Neuron (in vitro differentiated cells): ENCODE data around the gene COL20A1.
"Not testable (repeated sequence)": the region's sequence is repeated elsewhere in the genome, so short reads cannot be mapped to it uniquely, and the experiment has no call there.

Source experiments
- H2AFZ ChIP-seq: one replicate; pipeline ENCODE4 v1.6.1; 2013; ENCODE audit warnings: low read depth, mild to moderate bottlenecking, inconsistent platforms, low read length, moderate library complexity
- H3K27me3 ChIP-seq: one replicate; pipeline ENCODE4 v1.6.1; 2013; ENCODE audit warnings: low read length; ENCODE audit not compliant: insufficient read depth
- H3K36me3 ChIP-seq: one replicate; pipeline ENCODE4 v1.6.1; 2013; ENCODE audit warnings: low read length; ENCODE audit not compliant: insufficient read depth
- H3K4me1 ChIP-seq: one replicate; pipeline ENCODE4 v1.6.1; 2013; ENCODE audit warnings: low read length; ENCODE audit not compliant: insufficient read depth
- H3K4me3 ChIP-seq: 2 replicates; pipeline ENCODE4 v1.5.1; 2013; ENCODE audit warnings: mild to moderate bottlenecking, low read length, moderate library complexity
- H3K9me3 ChIP-seq: one replicate; pipeline ENCODE4 v1.6.1; 2013; ENCODE audit warnings: low read length

The COL20A1 gene

DNA sequence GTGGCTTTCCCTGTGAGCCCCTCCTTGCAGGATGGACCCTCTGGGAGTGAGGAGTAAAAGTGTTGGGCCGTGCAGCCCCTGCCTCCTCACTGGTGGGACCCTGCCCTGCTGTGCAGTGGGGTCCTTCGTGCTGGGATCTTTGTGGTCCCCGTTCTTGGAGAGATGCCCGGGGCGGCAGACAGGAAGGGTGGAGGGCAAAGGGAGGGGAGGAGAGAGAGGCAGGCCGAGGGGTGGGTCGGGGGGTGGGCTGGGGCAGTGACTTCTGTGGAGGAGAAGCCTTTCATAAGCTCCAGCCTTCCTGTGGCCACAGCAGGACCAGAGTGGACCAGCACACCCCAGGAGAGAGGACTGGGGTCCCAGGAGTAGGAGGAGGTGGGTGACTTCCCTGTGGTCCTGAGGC lies at the start of gene COL20A1:
COL20A1 (plus strand) TSS at position 283 of the 400 bp plus-strand sequence. CDS start 1,922 bp downstream, outside the sequence.
- peaks cover 13% of the 10 kb centered on the region for H3K36me3 ChIP-seq
- no peak within 1 kb of the TSS for H3K4me3 ChIP-seq
- peaks cover 21% of the 10 kb centered on the region for H3K4me1 ChIP-seq
- no peaks in the 10 kb centered on the region for H3K9me3 ChIP-seq
- no peak within 1 kb of the TSS for H2AFZ ChIP-seq
- no peaks in the 10 kb centered on the region for H3K27me3 ChIP-seq

- Histone ChIP-seq H2AFZ (no peak overlapping the region), H3K4me3 (no peak overlapping the region)
These were observed 49.3 kb upstream of the COL20A1 start for GRCh38 chr20:63243604-63244247.

DNA sequence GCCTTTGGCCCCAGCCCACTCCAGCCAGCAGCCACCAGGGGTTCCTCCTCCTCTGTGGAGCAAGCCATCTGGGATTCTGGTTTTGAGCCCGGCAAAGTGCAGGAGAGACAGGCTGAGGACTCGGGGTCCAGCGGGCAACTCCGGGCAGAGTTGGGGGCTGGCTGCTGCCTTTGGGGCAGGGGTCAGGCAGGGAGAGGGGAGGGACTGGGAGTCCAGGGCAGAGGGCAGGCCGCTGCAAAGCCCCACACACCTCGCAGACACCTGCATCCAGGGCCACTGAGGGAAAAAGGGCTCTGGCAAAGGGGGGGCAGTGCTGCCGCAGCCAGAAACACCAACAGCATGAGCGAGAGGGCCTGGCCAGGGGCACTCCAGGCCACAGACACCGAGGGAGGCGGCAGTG lies 48.5 kb upstream of the COL20A1 start:
- no peaks in the 10 kb centered on the region for H3K27me3 ChIP-seq
- no peaks in the 10 kb centered on the region for H3K4me1 ChIP-seq
- H2AFZ ChIP-seq = no peak overlapping the region

More at GRCh38 chr20:63243604-63244247, 49.3 kb upstream of the COL20A1 start:
- peaks cover 20% of the 10 kb centered on the region for H3K36me3 ChIP-seq
- no peaks in the 10 kb centered on the region for H3K27me3 ChIP-seq
- no peaks in the 10 kb centered on the region for H3K4me1 ChIP-seq
- H3K9me3 ChIP-seq = no peaks in the 10 kb centered on the region

GRCh38 chr20:63246490-63247288 lies 46.3 kb upstream of the COL20A1 start:
- Histone ChIP-seq H2AFZ (no peak overlapping the region), H3K4me3 (no peak overlapping the region), H3K27me3 (no peaks in the 10 kb centered on the region), H3K4me1 (peaks cover 8% of the 10 kb centered on the region), H3K36me3 (peaks cover 23% of the 10 kb centered on the region), H3K9me3 (no peaks in the 10 kb centered on the region)

More for the DNA sequence above, 48.5 kb upstream of the COL20A1 start:
- H3K9me3 ChIP-seq = no peaks in the 10 kb centered on the region
- no peak overlapping the region for H3K4me3 ChIP-seq
- H3K36me3 ChIP-seq = peaks cover 22% of the 10 kb centered on the region

GRCh38 chr20:63247671-63248228 lies 45.2 kb upstream of the COL20A1 start:
- no peak overlapping the region for H2AFZ ChIP-seq
- peaks cover 23% of the 10 kb centered on the region for H3K36me3 ChIP-seq
- no peaks in the 10 kb centered on the region for H3K9me3 ChIP-seq
- H3K4me1 ChIP-seq = peaks cover 19% of the 10 kb centered on the region
- no peaks in the 10 kb centered on the region for H3K27me3 ChIP-seq
- H3K4me3 ChIP-seq = no peak overlapping the region

- H3K36me3 ChIP-seq = peaks cover 23% of the 10 kb centered on the region
- no peak overlapping the region for H3K4me3 ChIP-seq
- H2AFZ ChIP-seq = no peak overlapping the region
- peaks cover 24% of the 10 kb centered on the region for H3K4me1 ChIP-seq
- no peaks in the 10 kb centered on the region for H3K9me3 ChIP-seq
- H3K27me3 ChIP-seq = no peaks in the 10 kb centered on the region
These were observed 44.0 kb upstream of the COL20A1 start for GRCh38 chr20:63248835-63249591.

- Histone ChIP-seq H2AFZ (no peak overlapping the region), H3K4me3 (no peak overlapping the region), H3K36me3 (peaks cover 23% of the 10 kb centered on the region), H3K4me1 (peaks cover 27% of the 10 kb centered on the region), H3K27me3 (no peaks in the 10 kb centered on the region), H3K9me3 (no peaks in the 10 kb centered on the region)
These were observed 43.1 kb upstream of the COL20A1 start for GRCh38 chr20:63249891-63250290.

GRCh38 chr20:63251350-63251749 lies 41.6 kb upstream of the COL20A1 start:
- not testable (repeated sequence) for H2AFZ ChIP-seq, H3K9me3 ChIP-seq, H3K27me3 ChIP-seq, H3K4me3 ChIP-seq
- peaks cover 20% of the 10 kb centered on the region for H3K36me3 ChIP-seq
- peaks cover 41% of the 10 kb centered on the region for H3K4me1 ChIP-seq

DNA sequence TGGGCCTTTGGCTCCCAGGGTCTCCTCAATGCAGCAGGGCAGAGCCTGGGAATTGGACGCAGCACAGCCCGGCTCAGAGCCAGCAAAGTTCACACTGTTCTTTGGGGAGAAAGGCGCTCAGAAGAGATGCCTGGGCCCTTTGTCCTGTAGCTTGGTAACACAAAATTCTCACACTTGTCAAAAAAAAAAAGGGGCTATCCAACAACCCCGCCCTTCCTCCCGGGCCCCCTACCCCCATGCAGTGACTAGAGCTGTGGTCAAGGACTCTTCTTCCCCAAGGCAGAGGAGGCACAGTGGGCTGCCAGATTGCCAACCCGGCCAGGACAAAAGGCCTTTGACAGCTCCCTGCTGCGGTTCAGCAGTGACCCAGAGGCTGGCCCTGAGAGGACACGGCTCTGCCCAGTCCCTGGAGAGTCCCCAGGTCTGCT lies 40.7 kb upstream of the COL20A1 start:
- H3K4me1 ChIP-seq = peaks cover 41% of the 10 kb centered on the region
- peak overlapping the region; percentile 46 for H3K4me3 ChIP-seq
- H3K36me3 ChIP-seq = peaks cover 15% of the 10 kb centered on the region
- H3K27me3 ChIP-seq = no peaks in the 10 kb centered on the region
- H2AFZ ChIP-seq = no peak overlapping the region
- peaks cover 6% of the 10 kb centered on the region for H3K9me3 ChIP-seq

DNA sequence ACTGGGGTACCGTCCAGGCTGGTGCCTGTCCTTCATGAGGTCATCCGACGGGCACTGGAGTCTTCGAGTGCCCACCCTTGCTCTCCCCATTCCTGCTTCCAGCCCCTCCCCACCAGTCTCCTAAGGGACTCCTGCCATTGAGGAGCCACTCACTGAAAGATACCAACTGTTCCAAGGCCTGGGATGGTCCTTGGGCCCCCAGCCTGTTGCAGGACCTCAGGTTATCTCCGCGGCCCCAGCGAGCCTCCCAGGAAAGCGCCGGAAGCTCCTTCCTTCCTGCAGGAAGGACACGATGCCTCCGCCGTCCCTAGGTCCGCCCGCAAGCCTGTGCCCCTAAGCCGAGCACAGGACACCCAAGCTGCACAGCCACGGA lies 39.9 kb upstream of the COL20A1 start:
- Histone ChIP-seq H3K9me3 (peaks cover 6% of the 10 kb centered on the region), H3K4me3 (peak overlapping the region; percentile 46), H2AFZ (no peak overlapping the region), H3K36me3 (peaks cover 8% of the 10 kb centered on the region), H3K27me3 (no peaks in the 10 kb centered on the region), H3K4me1 (peaks cover 41% of the 10 kb centered on the region)

- Histone ChIP-seq H3K36me3 (peaks cover 4% of the 10 kb centered on the region), H3K4me3 (peak overlapping the region; percentile 46), H2AFZ (no peak overlapping the region), H3K9me3 (peaks cover 6% of the 10 kb centered on the region), H3K27me3 (no peaks in the 10 kb centered on the region), H3K4me1 (peaks cover 41% of the 10 kb centered on the region)
These were observed 39.4 kb upstream of the COL20A1 start for GRCh38 chr20:63253438-63254231.

DNA sequence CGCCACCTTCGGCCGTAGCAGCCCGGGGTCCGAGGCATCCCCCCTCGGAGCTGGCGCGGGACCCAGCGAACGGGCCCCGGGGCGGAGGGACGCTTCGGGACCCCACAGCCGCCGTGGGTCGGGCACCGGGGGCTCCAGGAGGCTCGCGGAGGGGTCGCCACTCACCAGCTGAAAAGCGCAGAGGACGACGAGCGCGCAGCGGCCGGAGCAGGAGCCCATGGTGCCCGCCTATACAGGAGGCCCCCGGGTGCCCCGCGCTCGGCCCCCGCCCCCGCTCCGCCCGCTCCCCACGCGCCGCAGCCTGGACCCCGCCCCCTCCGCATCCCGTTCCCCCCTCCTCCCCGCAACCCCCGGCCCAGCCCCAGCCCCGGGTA lies 38.8 kb upstream of the COL20A1 start, which contains the start of gene NKAIN4:
NKAIN4 (minus strand) TSS at position 232 of the 374 bp plus-strand sequence; CDS start at position 219, 13 bp downstream.
- H3K4me1 ChIP-seq = peaks cover 41% of the 10 kb centered on the region
- H3K4me3 ChIP-seq = peak within 1 kb of the TSS; percentile 46
- peaks cover 6% of the 10 kb centered on the region for H3K9me3 ChIP-seq
- H2AFZ ChIP-seq = no peak within 1 kb of the TSS
- peaks cover 3% of the 10 kb centered on the region for H3K36me3 ChIP-seq
- no peaks in the 10 kb centered on the region for H3K27me3 ChIP-seq
